ENCODE data around the gene EMX2. TPM values are rescaled to one million over a fixed set of nuclear protein-coding genes. Genes with fewer than 3 reads are reported as not detected.

EMX2 gene
- total RNA-seq, 1 donor from 2014 or later, result 22.7 TPM

DNA sequence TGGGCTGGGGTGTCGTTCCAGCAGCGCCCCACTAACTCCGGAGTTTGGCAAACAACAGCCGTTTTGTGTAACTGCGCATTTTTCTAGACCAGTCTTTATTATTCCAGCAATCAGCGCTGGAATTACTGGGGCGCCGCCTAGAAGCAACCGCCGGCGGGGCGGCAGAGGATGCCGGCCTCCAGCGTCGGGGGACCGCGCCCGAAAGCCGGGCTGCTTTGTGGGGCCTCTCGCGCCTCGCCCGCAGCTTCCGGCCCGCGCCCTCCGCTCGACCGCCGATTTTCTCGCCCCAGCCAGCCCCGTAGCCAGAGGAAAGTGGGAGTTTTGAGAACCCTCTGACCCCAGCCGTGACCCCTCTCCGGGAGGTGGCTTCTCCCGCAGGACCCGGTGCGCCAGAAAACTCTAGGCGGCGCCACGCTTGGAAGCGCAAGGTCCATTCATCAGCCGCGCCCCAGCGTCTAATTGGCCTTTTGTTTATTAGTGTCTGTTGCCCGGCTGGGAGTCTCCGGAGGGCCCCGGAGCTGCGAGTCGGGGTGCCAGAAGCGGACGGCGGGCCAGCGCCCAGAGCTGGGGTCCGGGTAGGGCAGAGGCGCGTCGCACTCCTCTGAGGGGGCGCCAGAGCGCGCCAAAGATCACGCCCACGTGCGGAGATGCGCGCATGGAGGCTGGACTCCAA lies 10.7 kb downstream of the EMX2 start:
- peaks cover 89% of the 10 kb centered on the region for H3K27me3 ChIP-seq
- H2AFZ ChIP-seq (replicated peaks), result peak overlapping the region; percentile 50
- DNase-seq (ENCODE audit: low spot score), result peak; percentile 77
- H3K4me1 ChIP-seq, result peaks cover 58% of the 10 kb centered on the region
- peaks cover 57% of the 10 kb centered on the region for H3K27me3 Mint-ChIP-seq (ENCODE audit: insufficient read depth, low read depth)
- no peaks in the 10 kb centered on the region for H3K9me3 ChIP-seq (ENCODE audit: low read depth)
- H3K4me1 Mint-ChIP-seq, result peaks cover 55% of the 10 kb centered on the region
- no peaks in the 10 kb centered on the region for H3K36me3 ChIP-seq
- H3K9ac ChIP-seq, result no peak overlapping the region
- H3F3A ChIP-seq (ENCODE audit: low read depth), result peaks cover 47% of the 10 kb centered on the region
- H3K4me2 ChIP-seq, result peak overlapping the region; percentile 95
- H3K36me3 Mint-ChIP-seq, result peaks cover 2% of the 10 kb centered on the region
- H4K20me1 ChIP-seq (ENCODE audit: low read depth), result peaks cover 51% of the 10 kb centered on the region
- TF ChIP-seq EZH2phosphoT487 (IDR thresholded peaks at IDR 0.05) (peak; percentile 45), EZH2 (IDR thresholded peaks at IDR 0.05) (peak; percentile 8)
- TF ChIP-seq, protein P1, sequence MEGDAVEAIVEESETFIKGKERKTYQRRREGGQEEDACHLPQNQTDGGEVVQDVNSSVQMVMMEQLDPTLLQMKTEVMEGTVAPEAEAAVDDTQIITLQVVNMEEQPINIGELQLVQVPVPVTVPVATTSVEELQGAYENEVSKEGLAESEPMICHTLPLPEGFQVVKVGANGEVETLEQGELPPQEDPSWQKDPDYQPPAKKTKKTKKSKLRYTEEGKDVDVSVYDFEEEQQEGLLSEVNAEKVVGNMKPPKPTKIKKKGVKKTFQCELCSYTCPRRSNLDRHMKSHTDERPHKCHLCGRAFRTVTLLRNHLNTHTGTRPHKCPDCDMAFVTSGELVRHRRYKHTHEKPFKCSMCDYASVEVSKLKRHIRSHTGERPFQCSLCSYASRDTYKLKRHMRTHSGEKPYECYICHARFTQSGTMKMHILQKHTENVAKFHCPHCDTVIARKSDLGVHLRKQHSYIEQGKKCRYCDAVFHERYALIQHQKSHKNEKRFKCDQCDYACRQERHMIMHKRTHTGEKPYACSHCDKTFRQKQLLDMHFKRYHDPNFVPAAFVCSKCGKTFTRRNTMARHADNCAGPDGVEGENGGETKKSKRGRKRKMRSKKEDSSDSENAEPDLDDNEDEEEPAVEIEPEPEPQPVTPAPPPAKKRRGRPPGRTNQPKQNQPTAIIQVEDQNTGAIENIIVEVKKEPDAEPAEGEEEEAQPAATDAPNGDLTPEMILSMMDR (IDR thresholded peaks at IDR 0.05), result peak; percentile 55
- peak overlapping the region; percentile 88 for H3K4me3 Mint-ChIP-seq
- no peak overlapping the region for H3K27ac ChIP-seq
- H3K27ac Mint-ChIP-seq, result no peak overlapping the region
- H3K4me3 ChIP-seq, result peak overlapping the region; percentile 45
- H3K9me3 Mint-ChIP-seq, result no peaks in the 10 kb centered on the region
- peaks cover 11% of the 10 kb centered on the region for H3K79me2 ChIP-seq (ENCODE audit: low read depth)

DNA sequence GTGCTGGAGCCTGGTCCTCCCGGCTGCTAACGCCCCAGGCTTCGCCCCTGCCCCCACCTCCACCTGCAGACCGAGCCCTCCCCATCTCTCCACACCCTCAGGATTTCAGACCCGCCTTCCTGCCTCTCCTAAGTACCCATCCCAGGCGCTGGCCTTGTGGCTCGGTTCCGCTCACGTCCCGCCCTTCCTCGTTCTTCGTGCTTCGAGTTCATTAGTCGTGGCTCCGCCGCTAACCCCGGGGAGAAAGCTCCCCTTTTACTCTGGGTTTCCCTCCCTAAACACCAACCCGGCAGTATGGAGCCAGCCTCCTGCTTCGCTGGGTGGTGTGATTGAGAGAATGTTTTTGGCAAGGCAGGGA lies 11.2 kb downstream of the EMX2 start:
- H3K27me3 Mint-ChIP-seq (ENCODE audit: insufficient read depth, low read depth), result peaks cover 53% of the 10 kb centered on the region
- no peak overlapping the region for H3K27ac Mint-ChIP-seq
- Histone ChIP-seq H3F3A (ENCODE audit: low read depth) (peaks cover 42% of the 10 kb centered on the region), H3K36me3 (no peaks in the 10 kb centered on the region), H2AFZ (replicated peaks) (peak overlapping the region; percentile 50), H3K79me2 (ENCODE audit: low read depth) (peaks cover 6% of the 10 kb centered on the region), H3K27ac (no peak overlapping the region), H4K20me1 (ENCODE audit: low read depth) (peaks cover 48% of the 10 kb centered on the region), H3K4me2 (peak overlapping the region; percentile 95), H3K9ac (no peak overlapping the region), H3K4me1 (peaks cover 53% of the 10 kb centered on the region), H3K9me3 (ENCODE audit: low read depth) (no peaks in the 10 kb centered on the region), H3K4me3 (peak overlapping the region; percentile 45), H3K27me3 (peaks cover 84% of the 10 kb centered on the region)
- no peaks in the 10 kb centered on the region for H3K9me3 Mint-ChIP-seq
- H3K4me1 Mint-ChIP-seq, result peaks cover 51% of the 10 kb centered on the region
- TF ChIP-seq EZH2phosphoT487 (IDR thresholded peaks at IDR 0.05) (no peak), EZH2 (IDR thresholded peaks at IDR 0.05) (no peak)
- TF ChIP-seq, protein P1 (IDR thresholded peaks at IDR 0.05), result no peak
- DNase-seq (ENCODE audit: low spot score), result no peak
- H3K4me3 Mint-ChIP-seq, result peak overlapping the region; percentile 69
- H3K36me3 Mint-ChIP-seq, result no peaks in the 10 kb centered on the region

DNA sequence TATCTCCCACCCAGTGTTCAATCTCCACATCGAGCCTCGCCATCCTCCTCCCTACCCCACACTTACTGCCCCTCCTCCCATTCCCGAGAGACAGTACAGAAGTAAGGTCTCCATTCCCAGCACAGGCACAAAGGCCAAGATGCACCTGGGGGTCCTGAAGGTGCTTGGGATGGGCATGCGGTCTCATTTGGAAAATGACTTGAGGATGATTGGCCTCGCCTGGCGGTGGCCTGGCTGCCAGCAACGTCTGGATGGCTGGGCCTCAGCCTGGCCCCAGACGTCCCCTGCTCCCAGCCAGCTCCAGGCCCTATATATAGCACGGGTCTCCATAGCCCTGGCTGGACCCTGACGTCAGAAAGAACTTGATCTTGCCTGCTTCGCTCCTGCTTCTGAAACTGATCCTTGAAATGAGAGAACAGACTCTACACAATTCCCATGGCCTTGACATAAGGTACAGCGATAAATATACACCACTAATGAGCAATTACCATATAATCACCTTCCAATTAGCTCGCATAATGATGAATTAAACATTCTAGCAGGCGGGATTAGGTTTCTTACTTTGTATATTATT lies 11.8 kb downstream of the EMX2 start:
- peaks cover 43% of the 10 kb centered on the region for H4K20me1 ChIP-seq (ENCODE audit: low read depth)
- H3K4me3 ChIP-seq, result no peak overlapping the region
- H3K27ac ChIP-seq, result no peak overlapping the region
- no peaks in the 10 kb centered on the region for H3K36me3 ChIP-seq
- H3K4me1 ChIP-seq, result peaks cover 47% of the 10 kb centered on the region
- peaks cover 37% of the 10 kb centered on the region for H3F3A ChIP-seq (ENCODE audit: low read depth)
- Mint-ChIP-seq H3K27me3 (ENCODE audit: insufficient read depth, low read depth) (peaks cover 48% of the 10 kb centered on the region), H3K4me3 (peak overlapping the region; percentile 69), H3K9me3 (no peaks in the 10 kb centered on the region), H3K4me1 (peaks cover 47% of the 10 kb centered on the region), H3K27ac (no peak overlapping the region), H3K36me3 (no peaks in the 10 kb centered on the region)
- H3K27me3 ChIP-seq, result peaks cover 83% of the 10 kb centered on the region
- no peak for DNase-seq (ENCODE audit: low spot score)
- peaks cover under 1% of the 10 kb centered on the region for H3K79me2 ChIP-seq (ENCODE audit: low read depth)
- no peak overlapping the region for H2AFZ ChIP-seq (replicated peaks)
- no peak overlapping the region for H3K9ac ChIP-seq
- H3K4me2 ChIP-seq, result peak overlapping the region; percentile 95
- no peak for TF ChIP-seq EZH2 (IDR thresholded peaks at IDR 0.05)
- TF ChIP-seq, protein P1 (IDR thresholded peaks at IDR 0.05), result no peak
- TF ChIP-seq EZH2phosphoT487 (IDR thresholded peaks at IDR 0.05), result no peak
- no peaks in the 10 kb centered on the region for H3K9me3 ChIP-seq (ENCODE audit: low read depth)

All from neural progenitor cell (in vitro differentiated cells).